ENCODE data around the gene BICD1.

DNA sequence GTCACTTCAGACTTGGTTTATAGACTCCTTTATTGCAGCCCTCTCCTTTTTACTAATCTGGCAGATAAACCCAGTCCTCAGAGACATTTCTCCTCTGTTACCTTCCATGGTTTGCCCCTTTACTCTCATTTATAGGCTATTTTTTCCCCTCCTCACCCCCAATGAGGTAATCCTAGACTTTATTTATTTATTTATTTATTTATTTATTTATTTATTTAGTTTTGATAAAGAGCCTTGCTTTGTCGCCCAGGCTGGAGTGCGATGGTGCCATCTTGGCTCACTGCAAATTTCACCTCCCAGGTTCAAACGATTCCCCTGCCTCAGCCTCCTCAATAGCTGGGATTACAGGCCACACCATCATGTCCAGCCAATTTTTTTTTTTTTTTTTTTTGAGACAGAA, 301.1 kb downstream of the BICD1 start:
- TF ChIP-seq, protein P1, sequence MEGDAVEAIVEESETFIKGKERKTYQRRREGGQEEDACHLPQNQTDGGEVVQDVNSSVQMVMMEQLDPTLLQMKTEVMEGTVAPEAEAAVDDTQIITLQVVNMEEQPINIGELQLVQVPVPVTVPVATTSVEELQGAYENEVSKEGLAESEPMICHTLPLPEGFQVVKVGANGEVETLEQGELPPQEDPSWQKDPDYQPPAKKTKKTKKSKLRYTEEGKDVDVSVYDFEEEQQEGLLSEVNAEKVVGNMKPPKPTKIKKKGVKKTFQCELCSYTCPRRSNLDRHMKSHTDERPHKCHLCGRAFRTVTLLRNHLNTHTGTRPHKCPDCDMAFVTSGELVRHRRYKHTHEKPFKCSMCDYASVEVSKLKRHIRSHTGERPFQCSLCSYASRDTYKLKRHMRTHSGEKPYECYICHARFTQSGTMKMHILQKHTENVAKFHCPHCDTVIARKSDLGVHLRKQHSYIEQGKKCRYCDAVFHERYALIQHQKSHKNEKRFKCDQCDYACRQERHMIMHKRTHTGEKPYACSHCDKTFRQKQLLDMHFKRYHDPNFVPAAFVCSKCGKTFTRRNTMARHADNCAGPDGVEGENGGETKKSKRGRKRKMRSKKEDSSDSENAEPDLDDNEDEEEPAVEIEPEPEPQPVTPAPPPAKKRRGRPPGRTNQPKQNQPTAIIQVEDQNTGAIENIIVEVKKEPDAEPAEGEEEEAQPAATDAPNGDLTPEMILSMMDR (conservative IDR thresholded peaks at IDR 0.05) = no peak
- no peak for TF ChIP-seq ZFX (IDR thresholded peaks at IDR 0.05)
